Measurements from ENCODE around the gene MCL1. TPM values are rescaled to one million over a fixed set of nuclear protein-coding genes. Genes with fewer than 3 reads are reported as not detected.
"Not testable (repeated sequence)": the region's sequence is repeated elsewhere in the genome, so short reads cannot be mapped to it uniquely, and the experiment has no call there.

Gene MCL1
- total RNA-seq (100 to 1,000 TPM in 3 of 6 donors, 10 to 100 TPM in 3; 91.6 to 163 (median 108) TPM), polyA plus RNA-seq (10 to 100 TPM; 69.2 to 95.7 TPM)

DNA sequence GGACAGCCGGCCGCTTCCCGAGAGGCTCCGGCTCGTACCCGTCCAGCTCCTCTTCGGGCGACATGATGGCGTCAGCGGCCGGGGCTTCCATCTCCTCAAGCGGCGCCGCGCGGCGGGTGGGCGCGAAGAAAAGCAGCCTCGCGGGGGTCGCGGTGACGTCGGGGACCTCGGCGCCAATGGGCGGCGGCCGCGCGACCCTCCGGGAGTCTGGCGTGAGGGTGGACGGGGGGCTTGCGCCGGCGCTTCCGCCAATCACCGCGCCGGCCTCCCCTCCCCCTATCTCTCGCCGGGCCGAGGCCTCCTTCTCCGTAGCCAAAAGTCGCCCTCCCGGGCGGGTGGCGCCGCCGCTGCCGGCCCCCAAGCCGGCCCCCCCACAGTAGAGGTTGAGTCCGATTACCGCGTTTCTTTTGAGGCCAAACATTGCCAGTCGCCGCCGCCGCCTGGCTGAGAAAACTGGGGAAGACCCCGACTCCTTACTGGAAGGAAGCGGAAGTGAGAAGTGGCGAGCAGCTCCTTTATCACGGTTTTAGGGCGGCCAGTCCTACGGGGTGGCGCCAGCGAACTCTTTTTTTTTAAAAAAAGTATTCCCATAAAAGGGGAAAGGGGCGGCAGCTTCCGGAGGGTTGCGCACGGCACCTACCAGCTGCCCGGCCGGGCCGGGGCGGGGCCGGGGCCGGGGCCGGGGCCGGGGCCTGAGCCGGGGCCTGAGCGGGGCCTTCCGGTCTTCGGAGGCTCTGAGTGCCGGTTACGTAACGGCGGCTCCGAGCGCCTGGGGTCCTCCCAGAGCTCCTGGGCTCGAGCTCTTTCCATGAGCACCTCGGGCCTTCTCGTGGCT, at the start of gene MCL1:
MCL1 (minus strand) TSS at position 501 of the 835 bp plus-strand sequence; CDS start at position 421, 80 bp downstream.
- peak within 1 kb of the TSS; percentile 77 to 98 (median 95) for H3K4me3 ChIP-seq
- no peaks in the 10 kb centered on the region for H3K9me3 ChIP-seq
- ATAC-seq (peak; percentile 81 to 85 (median 83)), DNase-seq (peak; percentile 89 to 96 (median 94)), FAIRE-seq (no peak)
- H3K4me1 ChIP-seq = peaks cover 5 to 19% (median 17%) of the 10 kb centered on the region in 3 donors
- H3K36me3 ChIP-seq = peaks cover 0 to 9% (median 5%) of the 10 kb centered on the region in 3 donors
- intact Hi-C loops (cut with DNase I) = no loop called here
- TF ChIP-seq, protein P1, sequence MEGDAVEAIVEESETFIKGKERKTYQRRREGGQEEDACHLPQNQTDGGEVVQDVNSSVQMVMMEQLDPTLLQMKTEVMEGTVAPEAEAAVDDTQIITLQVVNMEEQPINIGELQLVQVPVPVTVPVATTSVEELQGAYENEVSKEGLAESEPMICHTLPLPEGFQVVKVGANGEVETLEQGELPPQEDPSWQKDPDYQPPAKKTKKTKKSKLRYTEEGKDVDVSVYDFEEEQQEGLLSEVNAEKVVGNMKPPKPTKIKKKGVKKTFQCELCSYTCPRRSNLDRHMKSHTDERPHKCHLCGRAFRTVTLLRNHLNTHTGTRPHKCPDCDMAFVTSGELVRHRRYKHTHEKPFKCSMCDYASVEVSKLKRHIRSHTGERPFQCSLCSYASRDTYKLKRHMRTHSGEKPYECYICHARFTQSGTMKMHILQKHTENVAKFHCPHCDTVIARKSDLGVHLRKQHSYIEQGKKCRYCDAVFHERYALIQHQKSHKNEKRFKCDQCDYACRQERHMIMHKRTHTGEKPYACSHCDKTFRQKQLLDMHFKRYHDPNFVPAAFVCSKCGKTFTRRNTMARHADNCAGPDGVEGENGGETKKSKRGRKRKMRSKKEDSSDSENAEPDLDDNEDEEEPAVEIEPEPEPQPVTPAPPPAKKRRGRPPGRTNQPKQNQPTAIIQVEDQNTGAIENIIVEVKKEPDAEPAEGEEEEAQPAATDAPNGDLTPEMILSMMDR (IDR thresholded peaks at IDR 0.05) = no peak
- WGBS, 2 donors = 0% methylated on average over 67 to 94 of the region's 94 CpGs
- peak within 1 kb of the TSS; percentile 96 to 100 (median 98) for H3K27ac ChIP-seq
- H3K27me3 ChIP-seq = no peaks in the 10 kb centered on the region

DNA sequence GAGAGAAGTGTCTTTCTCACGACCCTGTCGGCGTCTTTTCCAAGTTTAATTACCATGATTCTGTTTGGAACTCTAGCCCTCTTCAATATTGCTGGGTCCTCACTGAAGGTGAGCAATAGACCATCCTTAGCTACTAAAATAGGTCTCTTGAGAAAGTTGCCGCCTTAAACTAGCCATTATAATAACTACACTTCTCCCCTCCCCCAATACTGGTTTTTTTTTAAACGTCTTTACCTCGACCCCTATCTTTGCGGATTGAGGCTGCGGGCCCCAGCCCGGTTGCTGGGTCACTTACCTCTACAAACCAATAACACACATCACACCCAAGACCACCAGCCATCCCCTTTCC, 49.3 kb upstream of the MCL1 start:
- Histone ChIP-seq H3K27ac (peak overlapping the region; percentile 94 to 99 (median 98)), H3K27me3 (no peaks in the 10 kb centered on the region), H3K4me3 (peak overlapping the region; percentile 46 to 60 (median 58)), H3K9me3 (no peaks in the 10 kb centered on the region), H3K36me3 (peaks cover 0 to 32% (median 7%) of the 10 kb centered on the region in 3 donors), H3K4me1 (peaks cover 0 to 14% (median 7%) of the 10 kb centered on the region in 3 donors)
- DNase-seq (no peak), FAIRE-seq (no peak), ATAC-seq (peak in 2 of 4 donors; percentile 0 to 1)
- TF ChIP-seq, protein P1 (IDR thresholded peaks at IDR 0.05) = no peak
- intact Hi-C loops (cut with DNase I) = no loop called here
- WGBS, 2 donors = 1% methylated on average over 9 of the region's 9 CpGs

DNA sequence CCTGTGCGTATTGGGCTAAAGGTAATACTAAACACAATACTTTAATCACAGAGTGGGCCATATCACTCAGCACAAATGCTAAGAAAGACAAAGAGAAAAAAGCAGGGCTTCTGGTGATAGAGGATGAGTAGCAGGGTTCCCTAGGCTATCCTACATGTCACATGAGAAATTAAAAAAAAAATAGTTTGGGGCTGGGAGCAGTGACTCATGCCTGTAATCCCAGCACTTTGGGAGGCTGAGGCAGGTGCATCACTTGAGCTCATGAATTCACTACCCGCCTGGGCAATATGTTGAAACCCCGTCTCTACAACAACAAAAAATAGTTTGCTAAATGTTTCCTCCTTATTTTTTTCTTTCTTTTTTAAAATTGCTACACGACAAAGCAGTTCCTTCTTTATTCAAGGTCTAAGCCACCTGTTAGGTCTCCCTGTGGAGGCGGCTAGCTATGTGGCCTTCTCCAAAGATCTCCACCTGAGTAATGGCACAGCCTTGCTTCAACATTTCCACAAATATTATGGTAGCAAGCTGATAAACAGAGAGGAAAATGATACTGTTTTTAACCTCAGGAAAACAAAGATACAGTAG, 48.5 kb upstream of the MCL1 start:
- FAIRE-seq (no peak), ATAC-seq (no peak), DNase-seq (no peak)
- 29 to 39% methylated on average over 5 of the region's 5 CpGs for WGBS, 2 donors
- no peaks in the 10 kb centered on the region for H3K9me3 ChIP-seq
- peak overlapping the region in 3 of 4 donors; percentile 46 to 60 (median 57) for H3K4me3 ChIP-seq
- no peaks in the 10 kb centered on the region for H3K27me3 ChIP-seq
- TF ChIP-seq, protein P1 (IDR thresholded peaks at IDR 0.05) = no peak
- peak overlapping the region in 3 of 4 donors; percentile 94 to 99 (median 97) for H3K27ac ChIP-seq
- peaks cover 0 to 36% (median 7%) of the 10 kb centered on the region in 3 donors for H3K36me3 ChIP-seq
- intact Hi-C loops (cut with DNase I) = no loop called here
- peaks cover 0 to 14% (median 7%) of the 10 kb centered on the region in 3 donors for H3K4me1 ChIP-seq

DNA sequence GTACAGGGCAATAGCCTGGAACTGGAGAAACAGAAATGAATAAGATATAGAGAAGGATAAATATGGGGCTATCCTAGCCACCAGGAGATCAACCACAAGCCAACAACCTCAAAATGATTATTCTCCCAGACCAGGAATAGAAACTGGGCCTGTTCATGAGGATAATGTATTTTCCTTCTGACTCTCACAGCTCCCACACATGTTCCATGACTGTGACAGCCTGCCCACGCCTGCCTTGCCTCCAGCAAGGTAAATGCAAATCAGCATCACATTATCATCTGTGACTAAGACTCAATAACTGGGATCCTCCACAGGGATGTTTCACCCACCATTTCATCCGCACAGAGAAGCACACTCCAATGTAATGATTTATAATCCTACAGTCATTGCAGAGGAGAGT, 46.7 kb upstream of the MCL1 start:
- ATAC-seq = no peak
- intact Hi-C loops (cut with DNase I) = no loop called here
- H3K9me3 ChIP-seq = no peaks in the 10 kb centered on the region
- no peak overlapping the region for H3K27ac ChIP-seq
- H3K27me3 ChIP-seq = no peaks in the 10 kb centered on the region
- DNase-seq = no peak
- FAIRE-seq = no peak
- peaks cover 0 to 23% (median 7%) of the 10 kb centered on the region in 3 donors for H3K4me1 ChIP-seq
- H3K4me3 ChIP-seq = no peak overlapping the region
- peaks cover 0 to 36% (median 10%) of the 10 kb centered on the region in 3 donors for H3K36me3 ChIP-seq
- TF ChIP-seq, protein P1 (IDR thresholded peaks at IDR 0.05) = no peak
- 84 to 88% methylated on average over 2 of the region's 2 CpGs for WGBS, 2 donors

DNA sequence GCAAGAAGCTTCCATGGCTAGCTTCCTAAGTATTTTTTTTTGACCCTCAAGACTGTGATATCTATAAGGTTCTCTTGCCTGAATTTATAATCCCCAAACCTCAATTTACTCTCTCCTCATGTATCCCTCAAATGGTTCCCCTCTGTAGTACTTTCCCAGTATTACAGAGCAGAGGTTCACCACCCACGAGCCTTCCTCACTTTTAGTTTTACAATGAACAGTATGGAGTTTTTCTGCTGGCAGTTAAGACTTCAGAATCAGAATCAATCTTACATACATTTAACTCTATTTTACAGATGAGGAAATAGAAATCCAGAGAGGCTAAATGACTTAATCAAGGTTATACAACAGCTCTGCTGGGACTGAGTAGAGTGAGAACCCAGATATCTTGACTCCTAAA, 45.1 kb upstream of the MCL1 start:
- DNase-seq, H3K4me3 ChIP-seq, H3K27ac ChIP-seq, H3K27me3 ChIP-seq, FAIRE-seq, ATAC-seq, H3K9me3 ChIP-seq: not testable (repeated sequence)
- intact Hi-C loops (cut with DNase I) = loop anchor here in 1 of 3 donors (5.0 kb wide), 1 partner anchor 62 kb away; no protein-coding TSS in a partner anchor
- Histone ChIP-seq H3K4me1 (peaks cover 0 to 33% (median 7%) of the 10 kb centered on the region in 3 donors), H3K36me3 (peaks cover 0 to 36% (median 10%) of the 10 kb centered on the region in 3 donors)
- WGBS, 2 donors = 86 to 91% methylated on average over 1 of the region's 1 CpG

DNA sequence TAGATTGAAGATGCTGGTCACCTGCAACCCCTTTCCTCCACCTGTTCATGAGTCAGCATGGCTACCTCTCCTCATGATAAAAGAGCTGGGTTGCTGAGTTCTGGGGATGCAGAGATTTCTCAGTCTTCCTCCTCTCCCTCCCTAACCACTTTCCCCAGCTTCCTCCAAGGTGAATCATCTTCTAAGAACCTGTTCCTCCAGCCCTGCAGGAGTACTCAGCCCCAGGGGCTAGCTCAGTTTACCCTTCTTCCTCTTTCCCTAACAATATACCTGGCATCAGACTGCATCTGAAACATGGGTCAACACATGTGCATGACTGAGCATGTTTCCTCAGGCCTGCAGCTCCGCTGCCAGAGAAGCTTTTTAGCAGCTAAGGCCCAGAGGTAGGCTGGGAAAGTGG, 44.7 kb upstream of the MCL1 start:
- ATAC-seq, H3K27me3 ChIP-seq, H3K4me3 ChIP-seq, H3K9me3 ChIP-seq, DNase-seq, FAIRE-seq, H3K27ac ChIP-seq: not testable (repeated sequence)
- 90 to 100% methylated on average over 1 of the region's 1 CpG for WGBS, 2 donors
- Histone ChIP-seq H3K4me1 (peaks cover 0 to 37% (median 7%) of the 10 kb centered on the region in 3 donors), H3K36me3 (peaks cover 0 to 36% (median 10%) of the 10 kb centered on the region in 3 donors)
- intact Hi-C loops (cut with DNase I) = loop anchor here in 1 of 3 donors (5.0 kb wide), 1 partner anchor 62 kb away; no protein-coding TSS in a partner anchor

Measured in pancreas (tissue), 10 donors.